ENCODE data around the gene SRP54. TPM values are rescaled to one million over a fixed set of nuclear protein-coding genes. Genes with fewer than 3 reads are reported as not detected.
"Not testable (repeated sequence)": the region's sequence is repeated elsewhere in the genome, so short reads cannot be mapped to it uniquely, and the experiment has no call there.

Gene SRP54
- total RNA-seq, 1 donor: 30.7 TPM

DNA sequence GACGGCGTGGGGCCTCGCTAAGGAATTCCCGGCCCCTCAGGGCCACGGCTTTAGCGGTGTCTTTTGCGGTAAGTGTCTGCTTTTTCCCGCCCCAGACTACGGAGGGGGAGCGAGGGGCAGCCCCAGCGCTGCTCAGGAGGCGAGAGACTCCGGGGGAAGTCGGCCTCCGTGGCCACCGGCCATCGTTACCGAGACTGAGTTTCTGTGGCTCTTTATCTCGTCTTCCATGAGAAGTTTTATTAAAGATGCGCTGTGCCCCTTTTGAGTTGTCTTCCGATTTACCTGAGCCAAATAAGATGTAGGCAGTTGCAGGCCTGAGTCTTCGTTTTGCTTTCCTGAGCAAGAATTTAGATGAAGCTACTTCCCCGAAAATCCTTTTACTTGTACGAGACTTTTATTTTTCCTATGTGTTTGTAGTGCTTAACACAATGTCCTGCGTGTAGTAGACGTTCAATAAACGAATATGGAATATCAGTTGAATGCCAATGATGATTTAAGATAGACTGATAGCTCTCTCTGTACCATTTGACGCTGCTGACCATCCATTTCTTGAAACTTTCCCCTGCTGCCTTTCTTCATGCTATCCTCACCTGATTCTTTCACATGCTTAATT lies 462 bp downstream of the SRP54 start:
- no peak for DNase-seq (ENCODE audit: low read depth in 2 of 3, low spot score in 2 of 3)

GRCh38 chr14:34983786-34984185 lies 994 bp downstream of the SRP54 start:
- no peak for DNase-seq (ENCODE audit: low read depth in 2 of 3, low spot score in 2 of 3)

DNA sequence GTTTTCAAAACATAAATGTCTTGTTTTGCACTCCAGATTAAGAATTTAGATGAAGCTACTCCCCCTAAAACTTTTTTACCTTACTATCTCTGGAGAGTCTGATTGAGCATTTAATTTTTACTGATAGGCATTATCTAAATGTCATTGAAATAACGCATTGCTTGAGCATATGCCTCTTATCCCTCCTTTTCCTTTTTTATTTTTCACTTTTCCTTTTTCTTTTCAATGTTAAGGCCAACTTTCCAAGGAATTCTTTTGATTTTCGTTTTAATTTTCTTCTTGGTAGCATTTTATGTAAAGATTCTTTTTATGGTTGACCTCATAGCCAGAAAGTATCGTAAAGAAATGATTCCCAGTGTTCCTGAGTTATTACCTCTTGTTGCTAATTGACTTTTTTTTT lies 2.9 kb downstream of the SRP54 start:
- no peak for DNase-seq (ENCODE audit: low read depth in 2 of 3, low spot score in 2 of 3)

GRCh38 chr14:34987180-34987579 lies 4.4 kb downstream of the SRP54 start:
- no peak for DNase-seq (ENCODE audit: low read depth in 2 of 3, low spot score in 2 of 3)

GRCh38 chr14:34989762-34990161 lies 7.0 kb downstream of the SRP54 start:
- DNase-seq (ENCODE audit: low read depth in 2 of 3, low spot score in 2 of 3): no peak

GRCh38 chr14:34993426-34993825 lies 10.6 kb downstream of the SRP54 start:
- DNase-seq (ENCODE audit: low read depth in 2 of 3, low spot score in 2 of 3): peak in 1 of 3 donors; percentile 10

DNA sequence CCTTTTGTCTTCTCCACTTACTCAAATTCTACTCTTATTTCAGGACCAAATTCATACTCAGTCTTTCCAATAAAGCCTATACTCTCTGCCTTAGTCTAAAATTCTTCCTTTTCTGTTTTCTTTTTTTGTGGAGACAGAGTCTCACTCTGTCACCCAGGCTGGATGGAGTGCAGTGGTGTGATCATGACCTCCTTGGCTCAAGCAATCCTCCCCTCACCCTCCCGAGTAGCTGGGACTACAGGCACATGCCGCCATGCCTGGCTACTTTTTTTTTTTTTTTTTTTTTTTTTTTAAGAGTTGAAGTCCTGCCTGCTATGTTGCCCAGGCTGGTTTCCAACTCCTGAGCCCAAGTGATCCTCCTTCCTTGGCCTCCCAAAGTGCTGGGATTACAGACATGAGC lies 11.9 kb downstream of the SRP54 start:
- DNase-seq (ENCODE audit: low read depth in 2 of 3, low spot score in 2 of 3): no peak

- DNase-seq (ENCODE audit: low read depth in 2 of 3, low spot score in 2 of 3): no peak
These were observed 15.0 kb downstream of the SRP54 start for GRCh38 chr14:34997762-34998161.

- DNase-seq (ENCODE audit: low read depth in 2 of 3, low spot score in 2 of 3): no peak
These were observed 16.7 kb downstream of the SRP54 start for GRCh38 chr14:34999500-34999899.

DNA sequence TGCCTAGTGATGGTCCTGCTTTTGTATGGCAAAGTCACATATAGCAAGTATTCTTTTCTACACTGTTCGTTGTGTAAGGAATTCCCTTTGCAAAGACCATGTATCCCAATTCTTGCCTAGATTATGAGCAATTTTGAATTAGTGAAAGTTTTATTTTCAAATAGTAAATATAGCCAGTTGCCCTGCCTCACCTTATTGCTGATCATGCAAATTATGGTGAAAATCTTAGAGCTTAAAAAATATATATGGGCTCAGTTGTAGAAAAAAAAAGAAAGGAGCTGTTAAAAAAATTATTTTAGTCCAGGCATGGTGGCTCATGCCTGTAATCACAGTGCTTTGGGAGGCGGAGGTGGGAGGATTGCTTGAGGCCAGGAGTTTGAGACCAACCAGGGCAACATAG lies 18.8 kb downstream of the SRP54 start:
- DNase-seq (ENCODE audit: low read depth in 2 of 3, low spot score in 2 of 3): no peak

DNA sequence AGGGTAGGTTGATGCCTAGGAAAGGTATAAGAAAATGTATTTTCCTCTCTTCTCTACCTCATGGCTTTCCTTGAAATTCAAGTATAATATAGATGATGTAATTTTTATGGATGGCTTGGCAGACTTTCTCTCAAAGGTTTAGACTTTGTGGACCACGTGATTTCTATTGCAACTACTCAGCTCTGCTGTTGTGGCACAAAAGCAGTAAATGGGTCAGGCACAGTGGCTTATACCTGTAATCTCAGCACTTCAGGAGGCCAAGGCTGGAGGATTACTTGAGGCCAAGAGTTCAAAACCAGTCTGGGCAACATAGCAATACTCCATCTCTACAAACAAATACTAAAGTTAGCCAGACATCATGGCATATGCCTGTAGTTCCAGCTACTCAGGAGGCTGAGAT lies 22.0 kb downstream of the SRP54 start:
- DNase-seq (ENCODE audit: low read depth in 2 of 3, low spot score in 2 of 3): no peak

- no peak for DNase-seq (ENCODE audit: low read depth in 2 of 3, low spot score in 2 of 3)
These were observed 33.8 kb downstream of the SRP54 start for GRCh38 chr14:35016568-35016967.

- no peak for DNase-seq (ENCODE audit: low read depth in 2 of 3, low spot score in 2 of 3)
These were observed 37.9 kb downstream of the SRP54 start for GRCh38 chr14:35020713-35021112.

- DNase-seq (ENCODE audit: low read depth in 2 of 3, low spot score in 2 of 3): no peak
These were observed 45.6 kb downstream of the SRP54 start for GRCh38 chr14:35028435-35028834.

DNA sequence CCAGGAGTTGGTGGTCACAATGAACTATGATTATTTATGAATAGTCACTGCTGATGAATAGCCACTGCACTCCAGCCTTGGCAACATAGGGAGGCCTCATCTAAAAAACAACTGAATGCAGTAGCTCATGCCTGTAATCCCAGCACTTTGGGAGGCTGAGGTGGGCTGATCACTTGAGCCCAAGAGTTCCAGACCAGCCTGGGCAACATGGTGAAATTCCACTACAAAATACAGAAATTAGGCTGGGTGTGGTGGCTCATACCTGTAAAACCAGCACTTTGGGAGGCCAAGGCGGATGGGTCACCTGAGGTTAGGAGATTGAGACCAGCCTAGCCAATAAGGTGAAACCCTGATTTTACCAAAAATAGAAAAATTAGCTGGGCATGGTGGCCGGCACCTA lies 49.8 kb downstream of the SRP54 start:
- no peak for DNase-seq (ENCODE audit: low read depth in 2 of 3, low spot score in 2 of 3)

DNA sequence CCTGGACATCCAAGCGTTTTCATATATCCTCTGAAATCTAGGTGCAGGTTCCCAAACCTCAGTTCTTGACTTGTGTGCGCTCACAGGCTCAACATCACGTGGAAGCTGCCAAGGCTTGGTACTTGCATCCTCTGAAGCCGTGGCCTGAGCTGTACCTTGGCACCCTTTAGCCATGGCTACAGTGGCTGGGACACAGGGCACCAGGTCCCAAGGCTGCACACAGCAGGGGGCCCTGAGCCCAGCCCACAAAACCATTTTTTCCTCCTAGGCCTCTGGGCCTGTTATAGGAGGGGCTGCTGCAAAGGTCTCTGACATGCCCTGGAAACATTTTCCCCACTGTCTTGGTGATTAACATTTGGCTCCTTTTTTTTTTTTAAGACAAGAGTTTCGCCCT lies 51.6 kb downstream of the SRP54 start:
- peak in 1 of 3 donors; percentile 4 for DNase-seq (ENCODE audit: low read depth in 2 of 3, low spot score in 2 of 3)

GRCh38 chr14:35034944-35035554 lies 52.3 kb downstream of the SRP54 start:
- not testable (repeated sequence) for DNase-seq (ENCODE audit: low read depth in 2 of 3, low spot score in 2 of 3)

- not testable (repeated sequence) for DNase-seq (ENCODE audit: low read depth in 2 of 3, low spot score in 2 of 3)
These were observed 55.5 kb downstream of the SRP54 start for GRCh38 chr14:35038312-35038711.

- DNase-seq (ENCODE audit: low read depth in 2 of 3, low spot score in 2 of 3): no peak
These were observed 59.8 kb downstream of the SRP54 start for GRCh38 chr14:35042632-35043031.

DNA sequence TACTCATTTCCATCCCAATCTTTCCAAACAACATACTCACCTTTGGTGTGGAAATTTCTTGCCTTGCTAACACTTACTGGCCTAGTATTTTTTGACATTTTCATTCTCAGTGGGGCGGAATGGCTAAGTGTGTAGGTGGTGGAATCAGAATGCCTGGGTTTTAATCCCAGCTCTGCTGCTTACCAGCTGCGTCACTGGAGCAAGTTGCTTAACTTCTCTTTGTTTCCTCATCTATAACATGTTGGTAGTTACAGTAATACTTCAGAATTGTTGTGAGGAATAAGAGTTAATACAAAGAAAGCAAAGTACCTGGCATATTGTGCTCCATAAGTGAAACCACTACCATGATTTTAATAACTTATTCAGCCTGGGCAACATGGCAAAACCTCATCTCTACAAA lies 60.3 kb downstream of the SRP54 start:
- DNase-seq (ENCODE audit: low read depth in 2 of 3, low spot score in 2 of 3): no peak

- DNase-seq (ENCODE audit: low read depth in 2 of 3, low spot score in 2 of 3): no peak
These were observed 62.4 kb downstream of the SRP54 start for GRCh38 chr14:35044939-35045797.

DNA sequence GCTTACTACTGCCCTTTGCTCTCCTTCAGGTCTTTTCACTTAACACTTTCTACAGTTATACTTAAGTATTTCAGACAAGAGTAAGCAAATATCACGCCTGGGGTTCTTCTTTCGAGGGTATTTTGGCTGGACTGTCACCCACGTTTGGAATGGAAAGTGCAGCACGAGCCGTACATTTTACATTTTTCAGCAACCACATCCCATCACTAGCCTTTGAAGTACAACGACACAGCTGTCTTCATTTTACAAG lies 62.9 kb downstream of the SRP54 start:
- DNase-seq (ENCODE audit: low read depth in 2 of 3, low spot score in 2 of 3): no peak

All from hematopoietic multipotent progenitor cell (in vitro differentiated cells).